Ovary (tissue), 3 donors: ENCODE results near the gene ITGAL.

Experiments used
- CTCF ChIP-seq, 3 donors: fragments of 450-650 bp in 2 of 3; fragments of 200-600 bp in 1 of 3; IDR thresholded peaks; one replicate each; pipeline versions ENCODE4 v1.5.1 to v1.8.0; 2016 to 2022; ENCODE audit warnings: antibody characterized with exemption in 3 of 3, mild to moderate bottlenecking in 1 of 3
- POLR2A ChIP-seq: fragments of 450-650 bp; IDR thresholded peaks from one replicate; pipeline ENCODE4 v1.6.1; 2017; ENCODE audit warnings: antibody characterized with exemption, mild to moderate bottlenecking, moderate library complexity
- donor health status: DM: no; HTN: no; CAD: no.

- TF ChIP-seq POLR2A (no peak), CTCF (IDR thresholded peaks at IDR 0.05) (no peak)
Measured at GRCh38 chr16:30458561-30459394, 13.8 kb upstream of the ITGAL start.
